ENCODE measurements around the gene ZNF646.
"Not testable (repeated sequence)": the region's sequence is repeated elsewhere in the genome, so short reads cannot be mapped to it uniquely, and the experiment has no call there.

ZNF646 gene

GRCh38 chr16:31085873-31086628, 11.8 kb downstream of the ZNF646 start:
- H3K4me3 Mint-ChIP-seq = no peak overlapping the region
- no peaks in the 10 kb centered on the region for H3K9me3 Mint-ChIP-seq
- H3K27me3 Mint-ChIP-seq = no peaks in the 10 kb centered on the region
- H3K27ac Mint-ChIP-seq = no peak overlapping the region
- H3K36me3 Mint-ChIP-seq (ENCODE audit: low read depth) = peaks cover 15% of the 10 kb centered on the region
- H3K4me1 Mint-ChIP-seq (ENCODE audit: low read depth) = no peaks in the 10 kb centered on the region

GRCh38 chr16:31086629-31086906, 12.3 kb downstream of the ZNF646 start:
- Mint-ChIP-seq H3K36me3 (ENCODE audit: low read depth) (peaks cover 15% of the 10 kb centered on the region), H3K9me3 (no peaks in the 10 kb centered on the region), H3K4me1 (ENCODE audit: low read depth) (no peaks in the 10 kb centered on the region), H3K4me3 (no peak overlapping the region), H3K27ac (no peak overlapping the region), H3K27me3 (no peaks in the 10 kb centered on the region)

GRCh38 chr16:31087481-31087880, 13.3 kb downstream of the ZNF646 start:
- H3K27ac Mint-ChIP-seq = no peak overlapping the region
- H3K9me3 Mint-ChIP-seq = no peaks in the 10 kb centered on the region

GRCh38 chr16:31087971-31088370, 13.7 kb downstream of the ZNF646 start:
- Mint-ChIP-seq H3K9me3 (no peaks in the 10 kb centered on the region), H3K27me3 (no peaks in the 10 kb centered on the region), H3K4me3 (no peak overlapping the region), H3K27ac (no peak overlapping the region), H3K36me3 (ENCODE audit: low read depth) (peaks cover 15% of the 10 kb centered on the region), H3K4me1 (ENCODE audit: low read depth) (peaks cover 5% of the 10 kb centered on the region)

More at GRCh38 chr16:31087481-31087880, 13.3 kb downstream of the ZNF646 start:
- H3K36me3 Mint-ChIP-seq (ENCODE audit: low read depth) = peaks cover 15% of the 10 kb centered on the region
- H3K27me3 Mint-ChIP-seq = no peaks in the 10 kb centered on the region
- peaks cover 2% of the 10 kb centered on the region for H3K4me1 Mint-ChIP-seq (ENCODE audit: low read depth)
- no peak overlapping the region for H3K4me3 Mint-ChIP-seq

GRCh38 chr16:31088459-31089183, 14.4 kb downstream of the ZNF646 start, which contains the start of gene PRSS53:
Gene PRSS53 (minus strand): TSS chr16:31088943. CDS start chr16:31088809, 134 bp downstream.
- Mint-ChIP-seq H3K4me1 (ENCODE audit: low read depth) (peaks cover 5% of the 10 kb centered on the region), H3K27me3 (no peaks in the 10 kb centered on the region), H3K36me3 (ENCODE audit: low read depth) (peaks cover 15% of the 10 kb centered on the region), H3K27ac (no peak within 1 kb of the TSS), H3K9me3 (no peaks in the 10 kb centered on the region), H3K4me3 (no peak within 1 kb of the TSS)

- Mint-ChIP-seq H3K27me3 (no peaks in the 10 kb centered on the region), H3K4me1 (ENCODE audit: low read depth) (peaks cover 9% of the 10 kb centered on the region), H3K4me3 (no peak overlapping the region), H3K9me3 (no peaks in the 10 kb centered on the region), H3K36me3 (ENCODE audit: low read depth) (peaks cover 15% of the 10 kb centered on the region), H3K27ac (no peak overlapping the region)
Observed at GRCh38 chr16:31089199-31089598, 15.0 kb downstream of the ZNF646 start.

GRCh38 chr16:31090540-31090939, 16.3 kb downstream of the ZNF646 start:
- Mint-ChIP-seq H3K27me3 (no peaks in the 10 kb centered on the region), H3K36me3 (ENCODE audit: low read depth) (peaks cover 15% of the 10 kb centered on the region), H3K9me3 (no peaks in the 10 kb centered on the region), H3K4me1 (ENCODE audit: low read depth) (peaks cover 18% of the 10 kb centered on the region), H3K4me3 (no peak overlapping the region), H3K27ac (no peak overlapping the region)

GRCh38 chr16:31092330-31092729, 18.1 kb downstream of the ZNF646 start:
- Mint-ChIP-seq H3K9me3 (no peaks in the 10 kb centered on the region), H3K4me3 (peak overlapping the region; percentile 91), H3K27me3 (no peaks in the 10 kb centered on the region), H3K27ac (no peak overlapping the region), H3K36me3 (ENCODE audit: low read depth) (peaks cover 15% of the 10 kb centered on the region), H3K4me1 (ENCODE audit: low read depth) (peaks cover 25% of the 10 kb centered on the region)

- no peaks in the 10 kb centered on the region for H3K9me3 Mint-ChIP-seq
- H3K4me3 Mint-ChIP-seq = peak overlapping the region; percentile 91
- peaks cover 15% of the 10 kb centered on the region for H3K36me3 Mint-ChIP-seq (ENCODE audit: low read depth)
- H3K27ac Mint-ChIP-seq = peak overlapping the region; percentile 31
- no peaks in the 10 kb centered on the region for H3K27me3 Mint-ChIP-seq
- H3K4me1 Mint-ChIP-seq (ENCODE audit: low read depth) = peaks cover 25% of the 10 kb centered on the region
Observed at GRCh38 chr16:31093132-31093703, 19.0 kb downstream of the ZNF646 start.

- Mint-ChIP-seq H3K4me1 (ENCODE audit: low read depth) (peaks cover 25% of the 10 kb centered on the region), H3K27ac (peak overlapping the region; percentile 88), H3K27me3 (no peaks in the 10 kb centered on the region), H3K4me3 (peak overlapping the region; percentile 91), H3K36me3 (ENCODE audit: low read depth) (peaks cover 14% of the 10 kb centered on the region), H3K9me3 (no peaks in the 10 kb centered on the region)
Observed at GRCh38 chr16:31094088-31094423, 19.8 kb downstream of the ZNF646 start.

- Mint-ChIP-seq H3K27me3 (no peaks in the 10 kb centered on the region), H3K4me1 (ENCODE audit: low read depth) (peaks cover 25% of the 10 kb centered on the region), H3K4me3 (peak within 1 kb of the TSS; percentile 91), H3K36me3 (ENCODE audit: low read depth) (peaks cover 11% of the 10 kb centered on the region), H3K27ac (peak within 1 kb of the TSS; percentile 88), H3K9me3 (no peaks in the 10 kb centered on the region)
Observed at GRCh38 chr16:31094424-31095120, 20.4 kb downstream of the ZNF646 start, which contains the start of gene VKORC1. Gene VKORC1 (minus strand): TSS chr16:31094797. CDS start chr16:31094729, 68 bp downstream.

GRCh38 chr16:31099860-31100638, 25.8 kb downstream of the ZNF646 start:
- Mint-ChIP-seq H3K4me3 (no peak overlapping the region), H3K36me3 (ENCODE audit: low read depth) (no peaks in the 10 kb centered on the region), H3K27ac (no peak overlapping the region), H3K9me3 (no peaks in the 10 kb centered on the region), H3K4me1 (ENCODE audit: low read depth) (peaks cover 11% of the 10 kb centered on the region), H3K27me3 (no peaks in the 10 kb centered on the region)

GRCh38 chr16:31100876-31101641, 26.8 kb downstream of the ZNF646 start:
- not testable (repeated sequence) for H3K4me1 Mint-ChIP-seq (ENCODE audit: low read depth); H3K36me3 Mint-ChIP-seq (ENCODE audit: low read depth); H3K27me3 Mint-ChIP-seq; H3K27ac Mint-ChIP-seq; H3K9me3 Mint-ChIP-seq; H3K4me3 Mint-ChIP-seq
